GM12865 (cell line): ENCODE results near the gene PCCA.

ENCODE experiments used
- DNase-seq: peaks from one replicate; pipeline ENCODE4 v3.0.0; 2010; ENCODE audit warnings: low read depth
- H3K4me3 ChIP-seq: 2 replicates; pipeline ENCODE4 v1.5.1; 2011; ENCODE audit warnings: mild to moderate bottlenecking, low read depth, low read length, control low read depth
- CTCF ChIP-seq: IDR thresholded peaks from 2 replicates; pipeline ENCODE4 v1.5.1; 2011; ENCODE audit warnings: low read length, control low read depth, low read depth, inconsistent platforms; ENCODE audit not compliant: insufficient read depth; ENCODE audit errors: missing control alignments

The PCCA gene

GRCh38 chr13:100394005-100394695 is 305.3 kb downstream of the PCCA start:
- no peak for TF ChIP-seq CTCF
- DNase-seq = peak; percentile 91
- peak overlapping the region; percentile 23 for H3K4me3 ChIP-seq

GRCh38 chr13:100395698-100396373 is 306.9 kb downstream of the PCCA start:
- H3K4me3 ChIP-seq = no peak overlapping the region
- TF ChIP-seq CTCF = no peak
- DNase-seq = no peak

- no peak overlapping the region for H3K4me3 ChIP-seq
- no peak for DNase-seq
- TF ChIP-seq CTCF = no peak
Observed at GRCh38 chr13:100396776-100397175, 307.9 kb downstream of the PCCA start.

GRCh38 chr13:100397627-100398026 is 308.7 kb downstream of the PCCA start:
- no peak for TF ChIP-seq CTCF
- no peak for DNase-seq
- H3K4me3 ChIP-seq = no peak overlapping the region

GRCh38 chr13:100398360-100398759 is 309.5 kb downstream of the PCCA start:
- no peak overlapping the region for H3K4me3 ChIP-seq
- no peak for TF ChIP-seq CTCF
- no peak for DNase-seq

- no peak for TF ChIP-seq CTCF
- no peak for DNase-seq
Observed at GRCh38 chr13:100399455-100399854, 310.6 kb downstream of the PCCA start.

More at GRCh38 chr13:100399455-100399854, 310.6 kb downstream of the PCCA start:
- no peak overlapping the region for H3K4me3 ChIP-seq
